ENCODE results near the gene DIP2C.

- TF ChIP-seq CTCF (IDR thresholded peaks at IDR 0.05) (no peak), POLR2AphosphoS5 (IDR thresholded peaks at IDR 0.05; ENCODE audit: insufficient read depth in 1 of 2, low read depth in 1 of 2) (no peak)
Measured at GRCh38 chr10:279655-280054, 409.8 kb downstream of the DIP2C start.
